IPS-NIHi11 (cell line): ENCODE data around the gene SLC23A2.
"Not testable (repeated sequence)": the region's sequence is repeated elsewhere in the genome, so short reads cannot be mapped to it uniquely, and the experiment has no call there.

Source experiments
- DNase-seq: peaks from one replicate; pipeline ENCODE4 v3.0.0; 2012; ENCODE audit warnings: mixed read lengths, low spot score

The SLC23A2 gene

DNA sequence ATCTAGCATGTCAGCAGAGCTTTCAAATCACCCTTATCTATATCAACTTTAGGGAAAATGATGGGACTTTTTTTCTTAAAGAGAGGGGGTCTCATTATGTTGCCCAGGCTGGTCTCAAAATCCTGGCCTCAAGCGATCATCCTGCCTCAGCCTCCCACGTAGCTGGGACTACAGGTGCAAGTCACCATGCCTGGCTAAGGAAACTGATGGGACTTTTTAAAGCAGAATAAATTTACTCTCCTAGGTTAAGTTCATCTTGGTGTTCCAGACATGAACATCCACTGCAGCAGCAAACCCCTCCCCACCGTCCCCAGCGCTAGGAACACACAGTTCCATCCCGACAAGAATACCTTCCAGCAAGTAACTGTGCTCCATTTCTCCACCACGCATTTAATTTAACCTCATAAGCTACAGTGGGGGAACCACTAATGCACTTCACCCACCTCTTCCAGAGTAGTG lies 64.9 kb downstream of the SLC23A2 start:
- DNase-seq, result no peak

DNA sequence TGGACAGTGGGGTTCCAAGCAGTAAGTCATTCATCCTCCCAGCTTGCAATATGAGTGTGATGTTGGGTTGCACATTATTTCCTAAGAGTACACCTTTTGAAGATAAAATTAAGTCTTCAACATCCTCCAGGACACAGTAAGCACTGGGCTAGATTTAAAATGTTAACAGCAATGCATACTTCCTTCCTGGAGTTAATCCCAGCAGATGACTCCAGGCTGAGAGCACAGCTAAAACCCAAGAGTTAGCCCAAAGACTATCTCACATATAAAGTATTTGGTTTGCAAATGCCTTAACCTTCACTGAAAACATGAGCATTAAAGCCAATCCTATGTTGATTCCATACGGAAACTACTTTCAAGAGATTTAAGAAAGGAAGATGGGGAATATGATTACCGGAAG lies 69.2 kb downstream of the SLC23A2 start:
- DNase-seq, result no peak

DNA sequence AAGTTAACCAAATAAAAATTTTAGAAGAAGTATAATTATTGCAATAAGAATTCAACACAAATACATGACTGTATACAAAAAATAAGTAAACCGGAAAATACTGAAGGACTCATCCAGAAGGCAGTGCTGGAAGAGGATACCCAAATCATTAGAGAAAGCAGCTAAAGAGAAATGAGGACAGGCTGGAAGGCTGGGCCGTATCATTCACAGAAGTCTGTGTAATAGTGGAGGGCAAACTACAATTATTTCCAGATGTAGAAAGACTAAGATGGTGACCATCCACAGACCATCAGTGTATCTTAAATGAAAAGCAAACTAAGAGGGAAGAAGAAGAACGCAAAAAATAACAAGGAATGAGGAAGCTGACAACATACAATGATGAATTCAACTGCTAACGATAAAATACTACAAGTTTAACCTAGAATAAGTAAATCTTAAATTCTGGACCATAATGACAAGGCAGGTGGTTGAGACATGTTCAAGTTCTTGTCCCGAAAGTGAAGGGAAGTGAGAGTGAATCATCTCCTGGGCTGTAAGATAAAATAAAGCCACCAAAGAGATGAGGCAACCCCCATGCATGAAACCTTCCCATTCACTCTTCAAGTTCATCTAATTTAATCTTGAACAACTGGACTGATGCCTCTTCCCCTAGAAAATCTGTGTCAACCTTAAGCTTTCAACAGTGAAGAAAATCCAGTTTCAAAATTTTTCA lies 71.5 kb downstream of the SLC23A2 start:
- no peak for DNase-seq

DNA sequence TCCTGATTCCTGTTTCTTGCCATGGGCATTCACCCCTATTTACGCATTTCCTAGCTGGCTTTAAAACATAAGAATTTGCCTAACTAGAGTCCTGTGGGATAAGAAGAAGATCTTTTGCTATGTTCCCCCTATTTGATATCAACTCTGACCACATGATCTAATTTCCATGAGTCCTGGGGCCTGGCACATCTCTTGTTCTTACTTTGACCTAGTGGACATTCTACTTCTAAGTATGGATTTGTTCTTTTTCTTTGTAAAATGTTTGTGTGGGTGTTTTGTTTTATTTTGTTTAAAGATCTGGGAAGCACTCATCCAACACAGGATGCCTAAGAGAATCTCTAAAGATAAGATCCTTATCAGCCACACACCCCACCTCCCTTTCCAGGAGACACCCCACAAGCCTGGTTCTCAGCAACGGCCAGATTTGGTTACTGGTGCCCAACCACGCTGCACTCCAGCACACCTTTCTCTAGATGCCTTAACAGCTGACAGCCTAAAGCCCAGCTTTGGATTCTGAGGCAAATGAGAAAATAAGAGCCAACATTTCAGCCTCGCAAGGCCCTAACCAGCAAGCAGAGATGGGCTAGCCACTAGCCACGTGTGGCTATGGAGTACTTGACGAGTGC lies 74.7 kb downstream of the SLC23A2 start:
- no peak for DNase-seq

DNA sequence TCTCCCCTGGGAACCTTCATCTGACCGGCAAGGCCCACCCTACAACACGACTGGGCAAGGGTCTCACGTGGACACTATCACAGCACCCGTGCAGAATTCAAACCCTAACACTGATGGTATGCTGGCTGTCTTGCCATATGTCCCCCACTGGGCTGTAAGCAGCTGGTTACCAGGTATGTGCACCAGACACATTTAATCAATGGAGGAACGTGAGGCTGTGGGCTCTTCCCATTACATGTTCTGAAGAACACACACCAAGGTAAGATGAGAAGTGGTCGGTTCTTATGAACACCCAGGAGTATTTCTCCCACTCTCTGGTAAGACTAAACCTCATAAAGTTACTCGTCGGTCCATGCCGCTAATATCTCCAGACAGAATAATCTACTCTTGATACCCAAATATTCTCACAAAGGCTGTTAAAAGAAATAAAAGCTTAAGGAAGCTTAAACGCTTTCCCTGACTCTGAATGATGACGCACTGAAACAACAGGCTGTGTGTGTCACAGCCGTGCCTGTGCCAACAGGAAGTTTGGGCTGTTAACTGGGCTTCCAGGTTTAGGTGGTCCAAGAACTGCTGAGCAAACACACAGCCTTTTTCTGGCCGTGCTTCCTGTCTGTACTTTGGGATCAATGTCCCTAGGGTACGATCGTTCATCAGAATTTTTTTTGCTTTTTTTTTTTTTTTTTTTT lies 75.3 kb downstream of the SLC23A2 start:
- DNase-seq, result no peak

DNA sequence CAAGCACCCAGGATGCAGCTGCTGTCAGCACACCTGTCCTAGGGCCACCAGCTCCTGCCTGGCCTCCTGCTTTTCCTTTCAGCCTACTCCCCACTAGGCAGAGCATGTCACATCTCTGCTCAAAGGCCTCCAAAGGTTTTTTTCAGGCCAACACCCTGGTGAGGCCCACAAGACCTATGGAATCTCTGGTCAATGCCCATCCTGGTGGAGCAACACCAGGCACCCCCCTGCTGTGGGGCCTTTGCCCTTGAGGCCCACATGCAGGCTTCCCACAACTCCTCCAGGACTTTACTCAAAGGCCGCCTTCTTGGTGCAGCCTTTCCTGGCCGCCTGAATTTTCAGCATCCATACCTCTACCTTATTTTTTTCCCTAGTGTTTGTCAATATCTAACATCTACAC lies 76.9 kb downstream of the SLC23A2 start:
- DNase-seq, result no peak

DNA sequence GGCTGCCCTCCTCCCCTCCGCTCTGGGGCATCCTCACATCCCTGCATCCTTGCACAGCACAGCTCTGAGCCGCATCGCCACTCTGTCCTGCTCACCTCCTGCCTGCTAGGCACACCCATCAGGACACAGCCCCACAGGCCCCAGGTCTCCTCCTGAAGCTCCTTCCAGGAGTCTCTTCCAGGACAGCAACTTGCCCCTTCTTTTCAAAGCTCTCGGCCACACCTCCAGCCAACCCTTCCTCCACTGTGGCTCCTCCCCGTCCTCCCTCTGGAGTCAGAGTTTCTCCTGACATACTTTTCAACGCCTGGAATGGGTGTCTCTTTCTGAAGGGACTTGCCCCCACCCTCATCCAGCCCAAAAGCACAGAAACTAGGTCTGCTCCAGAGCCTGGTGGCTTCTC lies 77.3 kb downstream of the SLC23A2 start:
- no peak for DNase-seq

DNA sequence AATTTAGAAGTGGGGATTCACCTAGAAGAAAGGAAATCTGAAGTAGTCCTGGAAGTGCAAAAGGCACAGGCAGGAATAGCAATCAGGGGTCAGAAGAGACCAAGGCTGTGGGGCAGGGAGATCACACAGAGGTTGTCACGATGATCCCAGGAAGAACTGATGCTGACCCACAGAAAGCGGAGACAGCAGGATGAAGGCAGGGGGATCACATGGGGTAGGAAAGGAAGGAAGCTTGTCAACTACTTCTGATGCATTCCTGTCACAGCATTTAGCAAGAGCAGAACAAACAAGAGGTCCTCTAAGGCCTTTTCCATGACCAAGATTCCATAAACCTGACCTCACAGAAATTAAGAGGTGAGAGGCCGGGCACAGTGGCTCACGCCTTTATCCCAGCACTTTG lies 79.1 kb downstream of the SLC23A2 start:
- DNase-seq, result no peak

DNA sequence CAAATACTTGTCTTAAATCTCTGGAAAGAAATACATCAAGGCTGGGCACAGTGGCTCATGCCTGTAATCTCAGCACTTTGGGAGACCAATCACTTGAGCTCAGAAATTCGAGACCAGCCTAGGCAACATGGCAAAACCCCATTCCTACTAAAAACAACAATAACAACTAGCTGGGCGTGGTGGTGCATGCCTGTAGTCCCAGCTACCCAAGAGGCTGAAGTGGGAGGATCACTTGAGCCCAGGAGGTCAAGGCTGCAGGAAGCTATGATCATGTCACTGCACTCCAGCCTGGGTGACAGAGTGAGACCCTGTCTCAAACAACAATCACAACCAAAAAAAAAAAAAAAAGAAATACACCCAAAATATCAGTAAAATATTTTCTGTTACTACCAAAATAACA lies 80.0 kb downstream of the SLC23A2 start:
- DNase-seq, result not testable (repeated sequence)

DNA sequence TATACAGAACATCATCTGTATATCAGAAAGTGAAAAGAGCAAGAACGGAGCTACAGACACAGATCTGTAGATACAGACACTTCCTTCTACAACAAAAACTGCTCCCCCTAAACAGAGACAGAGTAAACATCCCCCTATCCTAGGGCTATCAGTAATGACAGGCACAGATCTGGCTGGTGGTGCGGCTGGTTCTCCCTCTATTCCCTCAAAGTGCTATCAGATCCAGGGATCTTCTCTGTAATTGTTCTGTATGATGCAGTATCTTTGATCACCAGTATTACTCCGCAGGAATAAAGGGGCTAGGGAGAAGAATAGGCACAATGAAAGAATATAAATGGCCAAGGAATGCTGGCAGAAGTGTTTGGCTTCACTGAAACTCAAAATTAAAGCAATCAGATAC lies 80.7 kb downstream of the SLC23A2 start:
- no peak for DNase-seq

DNA sequence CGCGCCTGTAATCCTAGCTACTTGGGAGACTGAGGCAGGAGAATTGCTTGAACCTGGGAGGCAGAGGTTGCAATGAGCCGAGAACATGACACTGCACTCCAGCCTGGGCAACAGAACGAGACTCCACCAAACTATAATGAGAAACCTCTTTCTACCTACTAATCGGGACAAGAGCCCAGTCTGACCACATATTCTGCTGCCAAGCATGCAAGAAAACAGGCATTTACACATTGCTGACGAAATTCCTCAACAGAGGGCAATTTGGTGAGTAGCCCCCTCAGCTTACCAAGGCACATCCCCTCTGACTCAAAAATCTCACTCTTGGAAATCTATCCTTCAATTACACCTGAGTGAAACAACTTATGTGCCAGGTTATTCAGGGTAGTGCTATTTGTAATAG lies 81.2 kb downstream of the SLC23A2 start:
- DNase-seq, result no peak

DNA sequence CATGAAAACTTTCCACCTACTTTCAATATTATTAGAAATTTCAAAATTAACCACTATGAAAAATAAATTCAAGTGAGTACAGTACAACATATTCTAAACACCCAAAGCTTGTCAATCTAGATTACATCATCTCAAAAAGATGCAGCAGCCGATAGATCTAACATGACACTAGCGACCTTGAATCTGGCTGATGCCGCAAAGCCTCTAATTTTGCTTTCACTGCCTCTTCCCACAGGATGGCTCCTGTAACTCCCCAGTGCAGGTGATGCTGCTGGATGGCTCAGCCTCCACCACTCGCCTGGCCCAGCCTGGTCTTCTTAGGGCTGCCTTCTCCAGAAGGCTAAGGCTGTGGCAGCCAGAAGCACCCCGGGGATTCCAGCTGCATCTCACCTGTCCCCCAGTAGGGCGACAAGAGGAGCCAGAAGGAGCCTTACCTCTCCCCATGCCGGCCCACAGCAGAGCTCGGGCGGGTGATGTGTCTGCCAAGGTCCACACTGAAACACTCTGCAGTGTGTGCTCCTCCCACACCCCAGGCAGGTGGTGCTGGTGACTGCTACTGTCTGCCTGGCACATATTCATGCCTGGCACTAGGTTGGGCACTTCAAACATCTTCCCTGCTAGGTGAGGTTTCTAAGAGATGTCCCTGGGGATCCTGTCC lies 82.1 kb downstream of the SLC23A2 start:
- DNase-seq, result no peak

DNA sequence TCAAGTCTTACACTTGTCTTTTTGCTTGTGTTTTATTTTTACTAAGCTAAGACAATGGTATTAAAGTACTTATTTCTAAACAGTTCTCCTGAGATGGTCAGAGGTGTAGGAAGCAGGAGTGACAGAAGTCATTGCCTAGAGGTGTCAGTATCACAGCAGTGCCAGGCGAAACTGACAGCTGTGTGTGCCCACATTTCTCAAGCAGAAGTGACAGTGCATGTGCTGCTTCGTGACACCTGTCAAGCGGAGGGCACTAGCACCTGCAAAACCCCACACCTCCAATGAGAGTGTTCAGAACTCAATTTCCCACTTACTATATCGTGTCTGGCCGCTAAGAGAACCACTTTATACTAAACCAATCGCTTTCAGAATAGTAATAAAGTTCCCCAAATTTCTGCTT lies 82.8 kb downstream of the SLC23A2 start:
- no peak for DNase-seq

DNA sequence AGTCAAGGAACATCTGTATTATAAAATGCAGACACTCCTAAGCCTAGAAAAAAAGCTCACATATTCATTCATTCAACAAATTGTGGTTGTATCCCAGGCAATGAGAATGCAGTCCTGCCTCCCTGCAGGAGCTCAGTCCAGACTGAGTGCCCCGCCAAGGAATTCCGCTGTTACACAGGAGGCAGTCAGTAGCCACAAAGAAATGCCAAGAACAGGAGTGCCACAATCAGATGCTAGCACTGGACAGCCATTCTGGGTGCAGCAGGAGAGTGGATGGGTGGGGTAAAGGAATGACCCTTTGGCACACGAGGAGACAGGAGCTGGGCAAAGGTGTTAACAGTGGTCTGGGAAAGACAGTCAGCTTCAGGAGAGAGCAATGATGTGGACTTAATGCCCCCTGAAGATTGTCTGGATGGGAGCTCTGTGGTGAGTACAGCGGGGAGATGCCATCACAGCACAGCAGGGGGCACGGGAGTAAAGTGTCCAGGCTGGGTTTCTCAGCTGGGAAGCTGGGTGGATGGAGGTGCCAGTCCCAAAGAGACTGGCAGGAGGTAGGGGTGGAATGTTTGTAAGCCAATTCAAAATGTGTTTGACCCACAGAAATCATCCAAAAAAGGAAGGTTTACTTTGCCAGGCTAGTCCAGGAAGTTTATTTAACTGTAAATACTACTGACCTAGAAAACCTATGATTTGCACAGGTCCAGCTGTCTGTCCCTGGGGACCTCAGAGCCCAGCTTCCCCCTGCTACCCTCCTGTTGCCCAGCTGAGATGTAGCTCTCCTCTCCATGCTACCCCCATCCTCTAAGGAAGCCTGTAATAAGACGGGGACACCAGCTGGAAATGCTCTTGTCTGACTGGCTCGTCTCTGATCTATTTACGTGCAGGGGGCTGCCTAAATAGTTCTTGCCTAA lies 84.1 kb downstream of the SLC23A2 start:
- no peak for DNase-seq

DNA sequence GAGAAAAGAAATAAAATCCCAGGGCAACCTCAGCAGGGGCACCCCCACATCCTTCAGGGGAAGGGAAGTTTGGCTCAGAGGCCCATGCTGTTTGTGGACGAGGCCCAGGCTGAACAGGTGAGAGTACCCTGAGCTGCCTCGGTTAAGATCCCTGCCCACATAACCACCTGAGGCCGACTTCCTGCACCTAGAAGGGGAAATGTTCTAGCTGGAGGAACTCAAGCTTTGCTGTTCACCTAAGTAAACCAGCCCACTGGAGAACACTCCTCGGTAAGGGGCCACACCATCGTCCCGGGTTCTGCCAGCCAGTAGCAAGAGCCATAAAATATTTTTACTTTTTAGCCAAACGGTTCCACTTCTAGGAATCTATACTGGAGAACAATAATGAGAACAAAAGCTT lies 88.2 kb downstream of the SLC23A2 start:
- DNase-seq, result no peak

DNA sequence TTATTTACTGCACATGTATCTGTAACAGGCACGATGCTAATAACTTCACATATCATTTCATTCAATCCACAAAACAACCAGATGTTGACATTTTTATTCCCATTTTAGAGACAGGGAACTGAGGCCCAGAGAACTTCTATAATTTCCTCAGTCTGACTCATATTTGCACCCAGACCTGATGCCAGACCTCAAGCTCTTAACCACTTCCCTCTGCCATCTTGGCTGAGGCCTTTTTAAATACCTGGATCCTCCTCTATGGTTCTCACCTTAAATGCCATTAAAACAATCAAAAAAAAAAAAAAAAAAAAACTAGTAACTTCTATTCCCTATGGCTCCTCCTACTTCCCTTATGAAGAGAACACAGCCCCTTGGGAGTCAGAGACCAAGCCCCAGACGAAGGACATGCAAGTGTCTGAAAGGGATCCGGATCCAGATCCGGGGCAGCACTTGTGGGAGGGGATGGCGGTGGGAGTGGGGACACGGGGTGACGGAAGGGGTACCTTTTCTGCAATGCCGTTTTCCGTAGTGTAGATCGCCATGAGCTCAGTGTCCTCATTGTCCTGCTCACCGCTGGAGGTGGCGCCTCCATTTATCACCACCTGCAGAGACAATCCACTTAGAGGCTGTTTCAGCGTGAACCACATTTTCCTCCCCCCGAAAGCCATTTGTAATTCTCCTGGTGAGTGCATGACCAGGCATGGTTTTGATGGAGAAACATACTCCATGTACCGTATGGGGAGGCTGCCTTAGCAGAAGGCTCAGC lies 88.7 kb downstream of the SLC23A2 start:
- DNase-seq, result no peak

DNA sequence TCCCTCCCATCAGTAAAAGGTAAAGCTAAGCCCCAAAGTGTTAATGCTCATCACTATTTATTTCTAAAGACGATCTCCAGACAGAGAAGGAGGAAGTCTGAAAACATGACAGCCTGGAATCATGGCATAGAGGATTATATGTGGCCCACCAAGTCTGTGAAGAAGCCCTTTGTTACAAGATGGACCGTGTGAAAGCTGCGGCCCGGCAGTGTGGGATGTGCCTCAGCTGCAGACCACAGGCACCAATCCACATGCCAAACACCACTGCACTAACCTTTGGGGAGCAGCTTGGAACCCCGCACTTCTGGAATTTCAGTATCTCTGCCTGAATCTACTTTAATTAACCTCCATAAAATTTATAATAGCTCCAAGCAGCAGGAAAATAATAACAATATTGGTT lies 90.4 kb downstream of the SLC23A2 start:
- DNase-seq, result no peak

DNA sequence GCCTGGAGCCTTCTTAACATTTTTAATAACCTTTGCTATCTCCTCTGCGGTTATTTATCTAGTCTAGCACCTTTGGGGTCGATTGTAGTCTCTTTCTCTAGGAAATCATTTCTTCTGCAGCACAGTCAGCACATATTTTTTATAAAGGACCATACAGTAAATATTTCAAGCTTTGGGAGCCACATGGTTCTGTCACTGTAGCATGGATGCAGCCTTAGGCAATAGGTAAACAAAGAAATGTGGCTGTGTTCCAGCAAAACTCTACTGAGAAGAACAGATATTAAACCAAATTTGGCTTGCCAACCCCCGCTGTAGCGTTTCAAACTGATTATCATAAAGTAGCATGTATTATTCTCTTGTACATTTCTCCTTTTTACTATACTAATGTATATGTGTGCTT lies 95.7 kb downstream of the SLC23A2 start:
- no peak for DNase-seq

DNA sequence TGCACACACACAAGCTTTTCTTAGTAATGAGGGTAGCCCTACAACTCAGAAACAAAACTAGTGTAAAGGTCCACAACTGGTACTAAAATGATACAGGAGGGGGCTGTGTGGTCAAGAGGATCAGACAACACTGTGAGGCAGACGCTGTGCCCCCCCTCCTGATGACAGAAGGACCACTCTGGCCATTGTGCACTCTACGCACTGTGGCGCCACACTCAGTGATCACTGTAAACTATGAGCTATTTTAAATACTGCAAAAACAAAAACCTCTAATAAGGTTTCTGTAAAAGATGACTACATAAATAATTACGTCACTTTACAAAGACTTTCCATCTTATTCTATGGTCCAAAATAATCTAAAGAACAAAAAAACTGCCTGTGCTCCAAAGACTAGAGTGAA lies 96.1 kb downstream of the SLC23A2 start:
- no peak for DNase-seq

DNA sequence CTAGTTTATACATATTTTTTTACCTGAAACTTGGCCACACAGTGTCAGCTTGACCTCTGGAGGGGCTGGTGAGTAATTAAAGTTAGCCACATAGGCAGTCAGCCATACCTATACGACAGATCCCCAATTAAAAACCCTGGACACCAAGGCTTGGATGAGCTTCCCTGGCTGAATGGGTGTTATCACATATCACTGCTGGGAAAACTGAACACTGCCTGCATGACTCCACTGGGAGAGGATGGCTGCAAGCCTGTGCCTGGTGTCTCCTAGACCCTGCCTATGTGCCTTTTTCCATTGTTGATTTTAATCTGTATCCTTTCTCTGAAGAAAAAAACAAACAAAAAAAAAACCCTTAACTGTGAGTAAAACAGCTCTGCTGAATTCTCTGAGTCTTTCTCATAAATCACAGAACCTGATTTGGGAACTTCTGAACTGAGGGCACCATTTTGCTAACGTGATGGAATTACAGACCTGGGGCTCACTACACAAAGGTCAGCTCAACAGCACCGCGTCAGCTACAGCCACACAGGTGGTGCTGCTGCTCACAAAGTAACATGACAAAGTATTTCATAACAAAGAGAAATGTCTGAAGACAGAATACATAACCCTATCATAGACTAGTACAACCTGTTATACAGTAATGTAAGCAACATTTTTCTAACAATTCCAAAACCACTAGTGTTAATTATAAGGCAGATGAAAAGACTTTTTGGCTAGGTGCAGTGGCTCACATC lies 97.0 kb downstream of the SLC23A2 start:
- DNase-seq, result no peak
